Activated naive CD4-positive, alpha-beta T cell treated with anti-CD3 and anti-CD28 coated beads, Interleukin-2, amount 10 ng/mL, durations not matched to agents 7 days and 5 days (primary cell): ENCODE measurements around the gene MTA1.

Source experiments
- CTCF ChIA-PET: fragments of 350-600 bp; sonication (Branson Sonifier 250); formaldehyde crosslinking; loops from one replicate; lab custom pipeline; 2021; ENCODE audit warnings: antibody characterized with exemption; lab: Charles Lee
- DNase-seq: peaks from one replicate; pipeline ENCODE4 v3.0.0-alpha.2; 2020
- H3K27ac Mint-ChIP-seq: one replicate; pipeline ENCODE4 v1.8.0; 2021; ENCODE audit warnings: mild to moderate bottlenecking, moderate library complexity, mixed read lengths
- H3K27me3 Mint-ChIP-seq: one replicate; pipeline ENCODE4 v1.8.0; 2021; ENCODE audit warnings: mild to moderate bottlenecking, mixed read lengths
- H3K36me3 Mint-ChIP-seq: one replicate; pipeline ENCODE4 v1.8.0; 2021; ENCODE audit warnings: mixed read lengths
- H3K4me1 Mint-ChIP-seq: one replicate; pipeline ENCODE4 v1.8.0; 2021; ENCODE audit warnings: mixed read lengths
- H3K4me3 Mint-ChIP-seq: one replicate; pipeline ENCODE4 v1.8.0; 2021; ENCODE audit warnings: mild to moderate bottlenecking, moderate library complexity, mixed read lengths
- H3K9me3 Mint-ChIP-seq: one replicate; pipeline ENCODE4 v1.8.0; 2021; ENCODE audit warnings: mixed read lengths

Gene MTA1

DNA sequence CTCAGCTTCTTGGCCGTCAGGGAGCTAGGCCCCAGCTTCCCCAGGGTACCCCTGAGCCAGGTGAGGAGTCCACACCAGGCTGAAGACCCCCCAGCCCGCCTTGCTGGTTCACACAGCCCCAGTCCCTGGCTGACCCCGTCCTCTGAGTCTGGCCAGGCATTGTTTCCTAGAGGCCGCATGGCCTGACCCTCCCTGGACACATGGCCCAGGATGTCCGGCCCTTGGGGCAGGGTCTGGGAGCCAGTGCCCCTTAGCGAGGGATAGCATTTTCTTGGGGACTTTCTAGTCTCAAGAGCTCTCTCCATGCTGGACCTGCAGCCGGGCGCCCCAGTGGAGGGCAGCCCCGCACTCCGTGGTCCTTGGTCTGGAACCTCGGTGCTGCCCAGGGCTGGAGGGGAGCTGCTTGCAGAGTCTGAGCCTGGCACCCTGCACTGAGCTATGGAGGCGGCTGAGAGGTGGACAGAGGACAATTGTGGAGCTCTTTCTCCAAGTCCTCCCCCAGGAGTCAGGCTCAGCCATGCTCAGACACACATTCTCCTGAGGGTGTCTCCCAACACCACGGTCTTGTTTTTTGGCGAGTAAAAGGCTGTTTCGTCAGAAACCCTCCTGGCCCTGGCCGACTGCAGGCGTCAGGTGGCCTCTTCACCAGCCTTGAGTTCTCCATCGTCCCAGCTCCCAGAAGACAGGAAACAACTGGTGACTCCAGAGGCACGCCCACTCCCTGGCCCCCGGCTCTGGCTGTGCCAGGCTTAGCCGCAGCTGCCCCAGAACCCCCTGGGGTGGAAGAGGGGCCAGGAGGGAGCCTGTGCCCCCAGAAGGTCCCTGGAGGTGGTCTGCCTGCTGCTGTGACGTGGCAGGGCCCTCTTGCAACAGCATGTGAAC is 37.4 kb downstream of the MTA1 start:
- CTCF ChIA-PET: interaction anchor here (0.8 kb wide), 1 partner anchor 8 kb away, joined by 4 read pairs; no protein-coding TSS in a partner anchor
- H3K4me1 Mint-ChIP-seq: no peaks in the 10 kb centered on the region
- no peak overlapping the region for H3K4me3 Mint-ChIP-seq
- no peak for DNase-seq
- H3K27me3 Mint-ChIP-seq: no peaks in the 10 kb centered on the region
- H3K27ac Mint-ChIP-seq: no peak overlapping the region
- no peaks in the 10 kb centered on the region for H3K9me3 Mint-ChIP-seq
- H3K36me3 Mint-ChIP-seq: peaks cover 8% of the 10 kb centered on the region

DNA sequence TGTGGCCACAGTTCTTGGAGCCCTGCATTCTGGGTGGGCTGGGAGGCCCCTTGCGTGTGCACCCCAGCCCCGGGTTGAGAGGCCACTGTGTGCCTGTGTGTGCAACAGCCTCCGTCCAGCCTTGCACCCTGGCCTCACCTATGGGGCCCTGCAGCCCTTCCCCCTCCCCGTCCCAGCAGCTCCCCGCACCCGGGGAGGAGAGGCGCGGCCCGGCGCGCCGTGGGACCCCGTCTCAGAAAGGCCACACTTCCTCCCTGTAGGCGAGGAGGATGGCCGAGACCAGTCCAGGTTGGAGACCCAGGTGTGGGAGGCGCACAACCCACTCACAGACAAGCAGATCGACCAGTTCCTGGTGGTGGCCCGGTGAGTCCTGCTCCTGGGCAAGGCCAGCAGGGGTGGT is 38.4 kb downstream of the MTA1 start:
- Mint-ChIP-seq H3K36me3 (peaks cover 8% of the 10 kb centered on the region), H3K4me1 (no peaks in the 10 kb centered on the region), H3K27me3 (no peaks in the 10 kb centered on the region), H3K9me3 (no peaks in the 10 kb centered on the region), H3K27ac (no peak overlapping the region), H3K4me3 (no peak overlapping the region)
- no peak for DNase-seq
- CTCF ChIA-PET: interaction anchor here (0.8 kb wide), 1 partner anchor 9 kb away, joined by 4 read pairs; no protein-coding TSS in a partner anchor

DNA sequence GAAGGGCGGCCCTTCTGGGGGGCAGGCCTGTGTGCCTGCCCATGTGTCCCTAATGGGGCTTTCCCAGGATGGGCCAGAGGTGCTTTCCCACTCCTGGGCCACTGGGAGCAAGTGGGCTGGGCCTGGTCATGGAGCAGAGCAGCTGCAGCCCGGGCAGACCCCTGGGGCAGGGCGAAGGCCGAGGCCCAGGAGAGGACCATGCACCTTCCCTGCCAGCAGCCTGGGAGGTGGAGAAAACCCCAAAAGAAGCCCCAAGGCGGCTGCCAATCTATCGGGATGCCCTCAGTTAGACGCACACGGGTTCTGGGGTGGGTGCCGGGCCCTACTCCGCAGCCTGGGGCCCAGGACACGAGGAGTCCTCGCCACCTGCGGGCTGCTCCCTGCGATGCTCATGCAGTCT is 38.9 kb downstream of the MTA1 start:
- no peak overlapping the region for H3K27ac Mint-ChIP-seq
- no peak for DNase-seq
- H3K36me3 Mint-ChIP-seq: peaks cover 11% of the 10 kb centered on the region
- no peaks in the 10 kb centered on the region for H3K27me3 Mint-ChIP-seq
- H3K4me3 Mint-ChIP-seq: no peak overlapping the region
- CTCF ChIA-PET: no interaction called here
- H3K4me1 Mint-ChIP-seq: no peaks in the 10 kb centered on the region
- no peaks in the 10 kb centered on the region for H3K9me3 Mint-ChIP-seq

DNA sequence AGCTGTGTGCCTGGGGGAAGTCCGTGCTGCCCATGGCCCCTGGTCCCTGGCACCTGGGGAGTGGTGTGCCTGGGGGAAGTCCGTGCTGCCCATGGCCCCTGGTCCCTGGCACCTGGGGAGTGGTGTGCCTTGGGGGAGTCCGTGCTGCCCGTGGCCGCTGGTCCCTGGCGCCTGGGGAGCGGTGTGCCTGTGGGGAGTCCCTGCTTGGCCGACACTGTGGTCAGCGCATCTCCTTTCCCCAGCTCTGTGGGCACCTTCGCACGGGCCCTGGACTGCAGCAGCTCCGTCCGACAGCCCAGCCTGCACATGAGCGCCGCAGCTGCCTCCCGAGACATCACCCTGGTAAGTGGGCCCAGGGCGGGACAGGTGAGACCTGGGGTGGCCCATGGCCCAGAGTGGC is 40.5 kb downstream of the MTA1 start:
- CTCF ChIA-PET: no interaction called here
- no peaks in the 10 kb centered on the region for H3K9me3 Mint-ChIP-seq
- no peak overlapping the region for H3K27ac Mint-ChIP-seq
- no peaks in the 10 kb centered on the region for H3K4me1 Mint-ChIP-seq
- no peak for DNase-seq
- H3K4me3 Mint-ChIP-seq: no peak overlapping the region
- peaks cover 11% of the 10 kb centered on the region for H3K36me3 Mint-ChIP-seq
- no peaks in the 10 kb centered on the region for H3K27me3 Mint-ChIP-seq

DNA sequence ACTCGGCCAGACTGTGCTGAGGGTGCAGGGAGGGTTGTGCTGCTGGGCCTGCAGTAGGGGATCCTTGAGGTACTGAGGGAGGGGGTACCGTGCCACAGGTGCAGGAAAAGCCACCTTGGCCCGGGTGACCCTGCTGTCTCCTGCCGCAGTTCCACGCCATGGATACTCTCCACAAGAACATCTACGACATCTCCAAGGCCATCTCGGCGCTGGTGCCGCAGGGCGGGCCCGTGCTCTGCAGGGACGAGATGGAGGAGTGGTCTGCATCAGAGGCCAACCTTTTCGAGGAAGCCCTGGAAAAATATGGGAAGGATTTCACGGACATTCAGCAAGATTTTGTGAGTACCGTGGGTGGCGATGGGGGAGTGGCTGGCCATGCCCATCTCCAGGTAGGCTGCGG is 41.0 kb downstream of the MTA1 start:
- CTCF ChIA-PET: no interaction called here
- H3K9me3 Mint-ChIP-seq: no peaks in the 10 kb centered on the region

DNA sequence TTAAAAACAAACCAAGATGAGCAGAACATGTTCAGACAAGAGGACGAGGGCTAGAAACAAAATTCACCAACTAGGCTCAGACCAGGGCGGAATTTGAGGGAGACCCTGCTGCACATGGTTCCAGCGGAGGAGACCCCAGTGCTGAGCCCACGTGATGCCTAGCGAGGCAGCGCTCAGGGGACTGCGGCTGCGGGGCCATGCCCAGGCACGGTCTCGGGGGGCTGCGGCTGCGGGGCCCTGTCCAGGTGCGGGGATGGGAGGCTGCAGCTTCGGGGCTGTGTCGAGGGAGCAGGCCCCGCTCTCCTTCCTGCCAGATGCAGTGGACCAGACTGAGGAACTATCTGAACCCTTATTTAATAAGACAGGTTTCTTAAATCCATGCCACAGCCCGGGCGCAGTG is 42.3 kb downstream of the MTA1 start:
- no peaks in the 10 kb centered on the region for H3K4me1 Mint-ChIP-seq
- CTCF ChIA-PET: no interaction called here

More for the DNA sequence above, 41.0 kb downstream of the MTA1 start:
- no peaks in the 10 kb centered on the region for H3K4me1 Mint-ChIP-seq
- no peak overlapping the region for H3K4me3 Mint-ChIP-seq
- DNase-seq: no peak
- H3K36me3 Mint-ChIP-seq: peaks cover 8% of the 10 kb centered on the region
- no peaks in the 10 kb centered on the region for H3K27me3 Mint-ChIP-seq
- no peak overlapping the region for H3K27ac Mint-ChIP-seq

DNA sequence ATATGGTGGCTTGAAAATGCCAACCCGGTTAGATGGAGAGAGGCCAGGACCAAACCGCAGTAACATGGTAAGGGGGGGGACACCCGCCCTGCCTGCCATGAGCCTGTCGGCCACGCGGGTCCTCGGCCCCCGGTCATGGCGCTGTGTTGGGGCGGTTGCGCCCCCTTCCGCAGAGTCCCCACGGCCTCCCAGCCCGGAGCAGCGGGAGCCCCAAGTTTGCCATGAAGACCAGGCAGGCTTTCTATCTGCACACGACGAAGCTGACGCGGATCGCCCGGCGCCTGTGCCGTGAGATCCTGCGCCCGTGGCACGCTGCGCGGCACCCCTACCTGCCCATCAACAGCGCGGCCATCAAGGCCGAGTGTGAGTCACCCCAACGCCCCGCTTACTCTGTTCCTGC is 44.9 kb downstream of the MTA1 start:
- H3K27ac Mint-ChIP-seq: no peak overlapping the region
- no peaks in the 10 kb centered on the region for H3K27me3 Mint-ChIP-seq
- no peak for DNase-seq
- CTCF ChIA-PET: no interaction called here
- H3K9me3 Mint-ChIP-seq: no peaks in the 10 kb centered on the region
- H3K4me3 Mint-ChIP-seq: no peak overlapping the region
- no peaks in the 10 kb centered on the region for H3K4me1 Mint-ChIP-seq
- peaks cover 9% of the 10 kb centered on the region for H3K36me3 Mint-ChIP-seq

More for the DNA sequence above, 42.3 kb downstream of the MTA1 start:
- Mint-ChIP-seq H3K9me3 (no peaks in the 10 kb centered on the region), H3K27me3 (no peaks in the 10 kb centered on the region), H3K36me3 (peaks cover 9% of the 10 kb centered on the region), H3K27ac (no peak overlapping the region), H3K4me3 (no peak overlapping the region)
- no peak for DNase-seq

DNA sequence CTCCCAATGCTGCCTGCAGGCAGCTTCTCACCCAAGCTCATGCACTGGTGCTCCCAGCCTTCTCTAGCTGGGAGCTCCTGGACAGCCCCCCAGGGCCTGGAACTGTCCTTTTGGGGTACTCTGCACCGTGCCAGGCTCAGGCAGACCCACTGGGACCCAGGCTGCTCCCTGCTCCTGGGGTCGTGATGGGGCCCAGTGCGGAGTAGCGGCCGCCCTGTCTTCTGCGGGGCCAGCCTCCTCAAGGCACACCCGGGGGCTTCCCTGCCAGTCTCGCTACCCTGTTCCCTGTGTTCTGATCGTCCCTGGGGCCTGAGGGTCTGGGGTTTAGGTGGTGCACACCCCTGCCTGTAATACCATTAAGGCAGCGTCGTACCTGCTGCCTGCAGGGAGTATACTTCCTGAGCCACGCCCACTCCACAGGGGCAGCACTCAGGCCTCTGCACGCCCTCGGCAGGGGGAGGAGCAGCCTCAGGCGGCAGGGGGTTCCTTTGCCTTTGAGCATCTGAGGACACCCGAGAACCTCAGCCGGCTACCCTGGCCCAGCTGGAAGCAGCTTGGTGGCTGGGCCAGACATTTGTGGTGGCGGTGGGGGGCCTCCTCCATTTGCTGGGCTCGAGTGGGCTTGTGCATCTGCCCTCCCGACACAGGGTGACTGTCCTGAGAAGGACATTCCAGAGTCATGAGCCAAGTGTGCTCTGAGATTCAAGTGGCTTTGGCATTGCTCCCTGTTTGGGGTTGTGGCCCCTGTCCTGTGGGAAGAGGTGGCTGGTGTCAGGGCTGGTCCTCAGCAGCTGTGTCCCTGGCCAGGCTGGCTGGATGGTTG is 45.8 kb downstream of the MTA1 start:
- Mint-ChIP-seq H3K9me3 (no peaks in the 10 kb centered on the region), H3K27me3 (no peaks in the 10 kb centered on the region), H3K27ac (no peak overlapping the region), H3K4me1 (no peaks in the 10 kb centered on the region), H3K36me3 (peaks cover 9% of the 10 kb centered on the region), H3K4me3 (no peak overlapping the region)
- DNase-seq: no peak
- CTCF ChIA-PET: no interaction called here

DNA sequence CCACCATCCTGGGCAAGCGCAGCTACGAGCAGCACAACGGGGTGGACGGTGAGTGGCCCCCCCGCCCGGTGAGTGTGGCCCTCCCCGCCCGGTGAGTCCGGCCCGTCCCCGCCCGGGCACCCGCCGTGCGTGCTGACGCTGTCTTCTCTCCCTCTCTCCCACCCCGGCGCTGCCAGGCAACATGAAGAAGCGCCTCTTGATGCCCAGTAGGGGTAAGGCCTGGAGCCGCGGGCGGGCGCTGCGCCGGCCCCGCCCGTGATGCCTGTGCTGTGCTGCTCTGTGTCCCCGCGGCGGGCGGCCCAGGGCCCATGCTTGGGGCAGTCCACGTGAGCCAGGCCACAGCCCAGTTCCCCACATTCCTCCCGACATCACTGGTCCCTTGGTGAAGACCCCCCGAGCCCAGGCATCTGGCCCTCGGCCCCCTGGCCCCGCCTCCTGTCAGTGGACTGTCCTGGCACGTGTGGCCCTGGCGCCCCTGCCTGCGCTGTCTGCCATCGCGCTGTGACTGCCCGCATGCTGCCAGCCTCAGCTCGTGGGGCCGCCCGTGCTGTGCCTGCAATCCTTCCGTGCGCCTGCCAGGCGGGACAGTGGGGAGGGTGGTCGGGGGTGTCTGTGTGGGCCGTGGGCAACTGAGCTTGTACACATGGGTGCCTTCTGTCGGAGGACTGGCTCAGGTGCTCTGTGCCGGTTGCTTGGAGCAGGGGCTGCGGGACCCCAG is 47.1 kb downstream of the MTA1 start:
- H3K27me3 Mint-ChIP-seq: no peaks in the 10 kb centered on the region
- CTCF ChIA-PET: no interaction called here
- H3K4me1 Mint-ChIP-seq: no peaks in the 10 kb centered on the region
- H3K4me3 Mint-ChIP-seq: no peak overlapping the region
- no peaks in the 10 kb centered on the region for H3K9me3 Mint-ChIP-seq
- no peak overlapping the region for H3K27ac Mint-ChIP-seq
- peaks cover 6% of the 10 kb centered on the region for H3K36me3 Mint-ChIP-seq
- DNase-seq: no peak

DNA sequence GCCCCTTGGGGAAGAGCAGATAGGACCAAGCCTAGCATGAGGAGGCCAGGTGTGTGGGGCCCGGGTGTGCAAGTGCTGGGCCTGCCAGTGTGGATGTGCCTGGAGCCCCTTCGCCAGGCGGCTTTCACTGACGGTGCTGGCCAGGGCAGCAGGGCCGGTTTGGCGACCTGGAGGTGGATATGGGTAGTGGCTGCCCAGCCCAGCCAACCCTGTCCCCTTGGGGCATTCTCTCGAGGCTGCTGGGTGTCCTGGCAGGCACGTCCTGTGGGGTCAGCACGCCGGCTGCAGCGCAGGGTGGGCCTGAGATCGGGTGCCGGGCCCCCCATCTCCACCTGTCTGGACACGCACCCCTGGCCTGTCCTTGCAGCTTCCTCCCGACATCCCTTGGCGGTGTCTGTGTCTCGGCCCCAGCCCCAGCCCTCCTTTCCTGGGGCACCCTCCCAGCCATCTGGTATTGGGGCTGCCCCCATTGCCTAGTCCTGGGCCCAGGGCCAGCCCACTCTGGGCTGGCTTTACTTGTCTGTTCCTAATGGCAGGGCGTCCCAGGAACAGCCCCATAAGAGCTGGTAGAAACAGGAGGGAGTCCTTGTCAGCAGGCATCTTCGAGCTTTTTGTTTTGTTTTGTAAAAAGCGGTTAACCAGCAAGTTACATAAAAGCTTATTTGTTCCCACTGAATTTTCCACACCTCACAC is 47.8 kb downstream of the MTA1 start:
- CTCF ChIA-PET: no interaction called here
- no peaks in the 10 kb centered on the region for H3K9me3 Mint-ChIP-seq
- H3K4me3 Mint-ChIP-seq: no peak overlapping the region
- no peaks in the 10 kb centered on the region for H3K27me3 Mint-ChIP-seq
- peaks cover 6% of the 10 kb centered on the region for H3K36me3 Mint-ChIP-seq
- H3K27ac Mint-ChIP-seq: no peak overlapping the region
- no peaks in the 10 kb centered on the region for H3K4me1 Mint-ChIP-seq
- DNase-seq: no peak

DNA sequence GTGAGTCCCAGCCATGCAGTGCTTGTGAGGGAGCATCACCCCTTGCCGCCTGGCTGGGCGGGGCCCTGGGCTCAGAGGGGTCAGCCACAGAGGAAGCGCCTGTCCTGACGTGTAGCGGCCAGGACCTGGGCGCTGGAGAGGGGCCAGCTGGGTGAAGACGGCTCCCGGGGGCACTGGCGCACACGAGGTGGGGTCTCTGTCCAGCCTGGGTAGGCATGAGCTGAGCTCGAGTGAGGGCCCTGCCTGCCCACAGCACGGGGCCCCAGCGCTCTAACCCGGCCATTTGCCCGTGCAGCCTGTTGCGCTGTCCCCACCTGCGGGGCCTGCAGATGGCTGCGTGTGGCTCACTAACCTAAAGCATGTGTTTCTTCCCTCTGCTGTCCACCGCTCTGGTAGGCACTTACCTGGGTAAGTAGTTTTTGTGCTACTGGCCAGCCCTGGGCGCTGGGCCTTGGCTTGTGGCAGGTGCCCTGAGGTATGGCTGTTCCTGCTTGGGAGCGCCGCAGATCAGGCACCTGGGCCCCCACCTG is 48.4 kb downstream of the MTA1 start:
- H3K27me3 Mint-ChIP-seq: no peaks in the 10 kb centered on the region
- H3K4me3 Mint-ChIP-seq: no peak overlapping the region
- no peak for DNase-seq
- H3K27ac Mint-ChIP-seq: no peak overlapping the region
- CTCF ChIA-PET: no interaction called here
- no peaks in the 10 kb centered on the region for H3K4me1 Mint-ChIP-seq
- no peaks in the 10 kb centered on the region for H3K9me3 Mint-ChIP-seq
- H3K36me3 Mint-ChIP-seq: peaks cover 4% of the 10 kb centered on the region

DNA sequence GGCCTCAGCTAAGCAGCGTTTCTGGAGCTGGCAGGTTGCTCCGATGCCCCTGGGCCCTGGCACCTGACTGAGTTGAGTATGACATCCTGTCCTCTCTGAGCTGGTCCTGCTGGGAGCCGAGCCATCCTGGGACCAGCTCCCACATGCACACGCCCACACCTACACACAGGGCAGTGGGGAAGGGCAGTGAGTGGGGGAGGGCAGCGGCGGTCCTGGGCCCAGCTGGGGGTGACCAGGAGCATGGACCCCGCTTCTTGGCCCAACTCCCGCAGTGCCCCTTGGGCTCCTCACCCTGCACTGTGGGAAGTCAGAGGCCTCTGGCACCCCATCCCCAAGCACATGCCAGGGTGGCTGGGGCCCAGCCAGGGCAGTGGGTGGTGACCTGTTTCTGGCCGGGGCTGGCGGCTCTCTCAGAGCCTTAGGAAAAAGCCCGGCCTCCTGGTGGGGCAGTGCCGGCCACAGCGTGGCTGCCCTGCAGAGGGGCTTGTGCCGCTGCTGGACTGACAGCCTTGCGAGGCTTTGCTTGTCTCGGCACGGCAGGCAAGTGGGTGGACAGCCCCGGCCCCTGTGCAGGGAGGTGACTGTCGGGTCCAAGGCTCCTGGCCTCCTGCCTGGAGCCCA is 49.1 kb downstream of the MTA1 start:
- no peak overlapping the region for H3K4me3 Mint-ChIP-seq
- H3K36me3 Mint-ChIP-seq: peaks cover 1% of the 10 kb centered on the region
- no peak for DNase-seq
- H3K27me3 Mint-ChIP-seq: peaks cover 5% of the 10 kb centered on the region
- CTCF ChIA-PET: no interaction called here
- H3K9me3 Mint-ChIP-seq: no peaks in the 10 kb centered on the region
- no peak overlapping the region for H3K27ac Mint-ChIP-seq
- peaks cover 6% of the 10 kb centered on the region for H3K4me1 Mint-ChIP-seq
